HG03354 (cell line): ENCODE data around the gene TNFRSF19.

ENCODE experiments used
- ATAC-seq: cut with Tn5 transposase; IDR thresholded peaks from one replicate; pipeline ENCODE4 v1.9.1; 2021; ENCODE audit warnings: mild to moderate bottlenecking; ENCODE audit not compliant: unreplicated experiment, poor library complexity, severe bottlenecking

TNFRSF19 gene

GRCh38 chr13:23643338-23644125 lies 73.3 kb downstream of the TNFRSF19 start:
- no peak for ATAC-seq

GRCh38 chr13:23644126-23644419 lies 73.9 kb downstream of the TNFRSF19 start:
- no peak for ATAC-seq

- ATAC-seq = no peak
These were observed 74.4 kb downstream of the TNFRSF19 start for GRCh38 chr13:23644527-23645138.

GRCh38 chr13:23645851-23646250 lies 75.6 kb downstream of the TNFRSF19 start:
- ATAC-seq = no peak

DNA sequence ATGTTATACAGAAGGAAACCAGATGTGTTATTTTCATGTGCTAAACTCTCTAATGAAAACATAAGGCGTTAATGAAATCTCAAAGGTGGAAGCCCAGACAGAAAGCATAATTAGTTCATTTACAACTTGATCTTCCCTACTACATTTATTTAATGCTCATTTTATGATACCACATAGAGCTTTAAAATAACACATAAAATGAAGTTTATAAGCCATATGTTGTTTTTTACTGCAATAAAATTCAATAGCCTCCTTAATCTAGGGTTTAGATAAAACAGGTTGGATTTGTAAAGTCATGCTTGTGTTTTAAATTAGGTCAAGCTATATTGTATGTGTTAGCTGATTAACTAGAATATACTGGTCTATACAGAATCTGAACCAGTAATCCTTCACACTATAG lies 81.2 kb downstream of the TNFRSF19 start:
- ATAC-seq = no peak

- ATAC-seq = no peak
These were observed 81.7 kb downstream of the TNFRSF19 start for GRCh38 chr13:23651887-23652286.

GRCh38 chr13:23652909-23653726 lies 82.9 kb downstream of the TNFRSF19 start:
- ATAC-seq = no peak

DNA sequence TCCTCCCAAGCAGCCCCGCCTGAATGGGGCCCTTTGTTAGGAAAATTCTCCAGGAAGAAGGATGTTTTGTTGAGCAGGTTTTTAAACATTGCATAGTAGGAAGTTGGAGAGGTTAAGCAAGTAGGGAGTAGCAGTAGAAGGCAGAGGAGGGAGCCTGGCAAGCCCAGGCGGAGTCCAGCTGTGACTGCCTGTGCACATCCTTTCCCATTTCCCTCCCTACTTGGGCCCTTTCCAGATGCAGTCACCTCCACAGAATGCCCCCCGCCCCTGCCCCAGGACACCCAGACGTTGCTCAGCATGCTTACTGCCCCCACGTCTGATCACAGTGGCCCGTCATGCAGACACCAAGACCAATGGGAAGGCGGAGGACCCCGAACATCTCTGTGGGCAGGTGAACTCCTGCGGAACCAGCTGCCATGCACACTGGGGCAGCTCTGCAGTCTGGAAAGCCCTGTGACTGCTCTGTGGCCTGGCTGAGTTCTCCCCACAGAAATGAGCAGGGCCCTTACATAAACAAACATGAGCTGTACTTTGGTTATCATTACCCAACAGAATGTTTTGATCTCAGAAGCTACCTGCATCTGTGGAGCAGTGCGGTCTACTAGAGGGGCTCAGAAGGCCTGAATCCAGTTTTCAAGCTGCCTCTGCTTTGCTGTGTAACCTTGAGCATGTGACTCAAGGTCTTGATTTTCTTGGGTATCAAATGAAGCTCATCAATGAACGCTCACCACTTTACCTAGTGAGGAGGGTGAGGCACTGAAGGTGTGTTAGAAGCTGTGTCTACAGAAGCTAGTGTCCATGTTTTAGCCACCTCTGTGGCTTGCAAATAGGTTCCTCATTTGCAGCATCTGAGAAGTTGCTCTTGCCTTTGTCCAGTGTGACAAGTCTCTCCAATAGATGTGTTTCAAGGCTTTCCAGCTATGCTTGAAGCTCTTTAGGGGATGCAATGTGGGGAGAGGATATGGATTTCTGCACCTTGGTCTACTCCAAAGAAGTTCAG lies 84.2 kb downstream of the TNFRSF19 start:
- ATAC-seq = no peak

GRCh38 chr13:23655321-23655720 lies 85.1 kb downstream of the TNFRSF19 start:
- no peak for ATAC-seq

GRCh38 chr13:23656637-23657371 lies 86.6 kb downstream of the TNFRSF19 start:
- peak; percentile 49 for ATAC-seq

DNA sequence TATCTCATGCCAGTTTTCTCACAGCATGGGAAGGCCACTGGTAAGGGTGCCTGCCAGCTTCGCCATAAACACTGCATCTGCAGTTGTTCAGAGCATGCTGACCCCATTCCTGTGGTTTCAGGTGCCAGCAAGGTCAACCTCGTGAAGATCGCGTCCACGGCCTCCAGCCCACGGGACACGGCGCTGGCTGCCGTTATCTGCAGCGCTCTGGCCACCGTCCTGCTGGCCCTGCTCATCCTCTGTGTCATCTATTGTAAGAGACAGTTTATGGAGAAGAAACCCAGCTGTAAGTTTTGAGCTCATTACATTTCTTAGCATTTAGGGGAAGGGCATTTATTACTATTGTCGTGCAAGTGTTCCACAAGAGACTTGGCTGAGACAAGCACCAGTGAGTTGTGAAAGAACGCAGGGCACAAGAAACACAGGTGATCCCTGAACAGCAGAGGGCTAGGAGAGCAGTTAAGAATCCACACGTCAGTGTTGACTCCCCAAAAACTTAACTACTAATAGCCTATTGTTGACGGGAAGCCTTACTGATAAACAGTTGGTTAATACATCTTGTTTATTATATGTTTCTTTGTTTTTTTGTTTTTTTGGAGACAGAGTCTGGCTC lies 88.8 kb downstream of the TNFRSF19 start:
- ATAC-seq = no peak

GRCh38 chr13:23660249-23660648 lies 90.0 kb downstream of the TNFRSF19 start:
- no peak for ATAC-seq

- no peak for ATAC-seq
These were observed 96.4 kb downstream of the TNFRSF19 start for GRCh38 chr13:23666582-23666981.

DNA sequence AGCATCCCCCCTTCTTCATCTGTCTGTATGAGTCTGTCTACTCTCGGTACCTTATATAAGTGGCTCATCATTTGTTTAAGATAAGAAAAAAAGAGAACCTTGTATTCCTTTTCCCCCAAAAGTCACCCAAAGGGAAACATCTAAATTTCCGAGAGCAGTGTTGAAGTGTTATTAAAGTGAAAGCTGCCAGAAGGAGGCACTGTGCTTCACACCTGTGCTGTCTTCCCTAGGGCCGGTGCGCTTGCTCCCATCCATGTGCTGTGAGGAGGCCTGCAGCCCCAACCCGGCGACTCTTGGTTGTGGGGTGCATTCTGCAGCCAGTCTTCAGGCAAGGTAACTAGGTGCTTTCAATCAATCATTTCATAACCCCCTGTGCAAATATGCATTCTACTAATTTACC lies 97.5 kb downstream of the TNFRSF19 start:
- ATAC-seq = no peak

- no peak for ATAC-seq
These were observed 98.3 kb downstream of the TNFRSF19 start for GRCh38 chr13:23668562-23668961.

DNA sequence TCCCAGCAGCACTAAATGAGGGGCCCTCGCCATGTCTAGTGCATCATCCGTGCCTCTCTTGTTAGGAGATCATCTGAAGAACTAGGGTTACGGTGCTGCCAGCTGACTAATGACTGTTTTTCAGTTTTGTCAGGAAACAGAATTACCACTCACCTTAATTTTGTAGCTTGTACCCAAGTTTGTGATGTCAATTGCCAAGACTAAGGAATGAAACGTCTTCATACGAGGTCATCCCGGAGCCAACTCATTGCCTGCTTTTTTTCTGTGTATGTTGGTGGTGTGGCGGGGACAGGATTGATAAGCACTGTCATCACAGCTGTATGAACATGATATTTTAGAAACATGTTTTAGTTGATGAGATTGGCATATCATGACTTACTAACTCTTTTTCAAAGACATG lies 100.6 kb downstream of the TNFRSF19 start:
- ATAC-seq = no peak

DNA sequence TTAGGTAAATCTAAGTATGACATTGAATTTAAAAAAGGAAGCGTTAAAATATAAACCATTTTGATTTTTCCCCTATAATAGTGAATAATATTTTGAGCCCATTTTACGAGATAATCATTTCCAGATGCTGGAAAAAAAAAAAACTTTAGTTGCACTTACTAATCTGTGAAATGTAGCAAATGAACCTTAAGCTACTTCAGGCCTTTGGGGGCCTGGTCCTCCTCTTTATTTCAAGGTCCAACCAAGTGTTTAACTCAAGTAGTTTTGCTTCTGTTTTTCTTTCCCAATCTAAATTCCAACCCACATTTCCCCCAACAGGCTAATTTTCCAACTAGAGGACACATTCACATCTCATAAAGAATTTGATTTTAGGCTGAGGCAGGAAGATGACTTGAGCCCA lies 101.2 kb downstream of the TNFRSF19 start:
- ATAC-seq = no peak

DNA sequence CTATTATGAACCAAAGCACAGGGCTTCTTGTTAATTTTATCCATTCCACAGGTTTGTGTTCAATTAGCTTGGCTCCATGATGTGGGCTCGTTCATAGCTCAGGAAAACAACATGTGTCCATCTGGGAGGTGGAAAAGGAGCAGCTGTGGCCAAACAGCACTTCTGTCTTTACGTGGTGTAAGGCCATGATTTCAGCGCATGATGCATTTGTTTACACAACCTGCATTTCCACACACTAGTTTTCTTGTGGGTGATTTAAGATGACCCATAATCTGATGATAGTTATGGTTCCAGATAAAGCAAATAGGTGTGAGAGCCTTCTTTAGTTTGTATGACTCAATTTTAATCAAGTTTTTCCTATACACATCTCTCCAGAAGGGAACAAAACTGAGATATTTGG lies 101.7 kb downstream of the TNFRSF19 start:
- no peak for ATAC-seq

GRCh38 chr13:23672616-23673015 lies 102.4 kb downstream of the TNFRSF19 start:
- no peak for ATAC-seq
